Glomerular endothelial cell (primary cell): Measurements from ENCODE around the gene POLR3G. TPM values are rescaled to one million over a fixed set of nuclear protein-coding genes. Genes with fewer than 3 reads are reported as not detected.

Experiments
- DNase-seq: peaks from one replicate; pipeline ENCODE4 v3.0.0-alpha.2; 2011; ENCODE audit warnings: low read depth, low spot score; ENCODE audit errors: extremely low read depth
- total RNA-seq: library from RNA; depleted of rRNA; stranded (reverse); fragments of >200 nt; gene quantifications from 2 replicates; pipeline ENCODE4 v1.2.3, GENCODE V29; 2015

The POLR3G gene
- total RNA-seq, 1 donor from 2014 or later: 7.9 TPM

GRCh38 chr5:90495146-90495545 is 20.5 kb downstream of the POLR3G start:
- no peak for DNase-seq

DNA sequence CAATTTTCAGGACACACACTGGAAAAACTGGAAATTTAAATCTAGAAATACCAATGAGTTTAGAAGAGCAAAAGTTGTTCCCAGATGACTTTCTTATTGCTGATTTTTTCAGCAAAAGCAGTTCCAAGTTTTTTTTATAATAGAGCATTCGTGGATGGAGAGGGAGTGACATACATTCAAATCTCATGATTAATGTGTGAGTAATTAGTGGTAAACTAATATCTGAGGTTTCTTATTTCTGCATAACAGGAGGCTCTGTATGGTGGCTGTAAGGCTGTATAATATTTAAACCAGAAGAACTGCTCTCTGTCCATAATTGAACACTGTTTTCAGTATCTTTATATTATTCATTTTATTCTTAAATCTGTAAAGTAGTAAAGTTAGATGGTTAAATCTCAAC is 28.9 kb downstream of the POLR3G start:
- no peak for DNase-seq

DNA sequence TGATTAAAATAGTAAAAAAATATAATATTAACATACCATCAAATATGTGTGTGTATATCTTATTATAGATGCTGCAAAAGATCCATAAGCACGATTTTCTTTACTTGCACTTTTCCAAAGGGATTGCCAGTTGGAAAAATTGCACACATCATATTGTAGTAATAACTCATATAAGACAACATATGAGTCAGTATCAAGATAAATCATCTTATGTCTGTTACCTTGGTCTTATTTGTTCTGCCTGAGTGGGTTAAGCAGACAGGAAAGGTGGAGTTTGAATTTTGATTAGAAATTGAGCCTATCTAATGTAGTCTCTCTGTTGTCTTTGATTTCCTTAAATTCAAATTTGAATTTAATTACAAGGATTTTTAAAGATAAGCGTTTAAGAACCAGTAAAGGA is 30.1 kb downstream of the POLR3G start:
- no peak for DNase-seq

DNA sequence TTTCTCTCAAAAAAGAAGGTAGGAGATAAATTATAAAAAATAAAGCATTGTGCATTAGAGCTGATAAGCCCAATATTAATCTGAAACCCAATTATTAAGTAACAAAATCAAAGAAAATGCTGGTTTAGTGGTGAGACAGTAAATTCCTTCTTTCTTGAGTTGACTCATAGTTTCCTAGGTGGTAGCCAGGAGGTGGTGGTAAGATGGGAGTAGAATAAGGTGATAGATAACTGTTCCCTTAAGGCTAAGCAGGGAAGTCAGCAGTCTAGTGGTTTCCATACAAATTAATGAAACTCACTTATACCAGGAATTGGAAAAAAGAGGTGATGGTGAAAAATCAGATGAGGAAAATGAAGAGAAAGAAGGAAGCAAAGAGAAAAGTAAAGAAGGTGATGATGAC is 31.6 kb downstream of the POLR3G start:
- no peak for DNase-seq

DNA sequence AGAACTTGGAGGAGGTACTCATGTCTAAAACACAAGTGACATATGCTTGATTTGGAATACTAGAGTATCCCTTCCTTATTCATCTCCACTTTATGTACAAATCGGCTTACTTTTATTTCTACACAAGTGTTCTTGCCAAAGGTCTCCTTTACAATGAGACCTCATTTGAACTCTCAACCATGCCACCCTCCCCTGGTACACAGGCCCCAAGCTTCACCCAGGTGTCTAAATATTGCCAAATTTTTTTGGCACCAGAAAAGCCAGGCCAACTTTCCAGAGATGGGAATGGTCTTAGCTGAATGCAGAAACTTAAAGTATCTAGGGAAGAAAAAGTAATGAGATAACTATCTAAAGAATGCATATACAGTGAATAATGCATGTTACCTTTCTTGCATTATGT is 35.8 kb downstream of the POLR3G start:
- DNase-seq: no peak

DNA sequence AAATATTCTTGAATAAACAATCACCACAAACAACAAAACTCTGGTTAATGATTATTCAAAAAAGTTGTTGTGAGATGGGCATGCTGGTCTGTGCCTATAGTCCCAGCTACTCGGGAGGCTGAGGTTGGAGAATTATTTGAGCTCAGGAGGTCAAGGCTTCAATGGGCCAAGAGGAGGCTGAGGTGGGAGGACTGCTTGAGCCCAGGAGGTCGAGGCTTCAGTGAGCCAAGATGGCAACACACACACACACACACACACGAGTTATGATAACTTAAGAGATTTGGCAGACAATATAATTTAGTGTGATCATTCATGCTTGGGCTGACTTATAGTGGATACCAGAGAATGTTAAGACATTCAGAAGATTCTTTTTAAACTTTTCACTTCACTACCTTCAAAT is 39.9 kb downstream of the POLR3G start:
- DNase-seq: no peak

DNA sequence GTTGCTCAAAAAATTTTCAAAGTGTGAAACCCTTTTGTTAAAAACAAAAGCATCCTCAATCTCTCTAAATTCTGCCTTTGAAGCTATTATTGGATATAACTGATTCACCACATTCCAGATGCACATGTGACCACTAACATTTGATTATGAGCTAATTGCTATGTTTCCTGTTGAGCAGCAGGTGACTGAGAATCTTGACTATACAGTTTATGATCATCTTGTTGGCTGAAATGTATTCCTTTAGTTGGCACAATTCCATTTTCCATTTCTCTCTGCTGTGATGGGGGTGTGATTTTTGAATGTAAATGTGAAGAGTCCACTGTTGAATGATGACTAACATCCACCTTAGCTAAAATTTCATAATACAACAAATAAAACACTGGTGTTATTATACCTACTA is 44.0 kb downstream of the POLR3G start:
- DNase-seq: no peak

DNA sequence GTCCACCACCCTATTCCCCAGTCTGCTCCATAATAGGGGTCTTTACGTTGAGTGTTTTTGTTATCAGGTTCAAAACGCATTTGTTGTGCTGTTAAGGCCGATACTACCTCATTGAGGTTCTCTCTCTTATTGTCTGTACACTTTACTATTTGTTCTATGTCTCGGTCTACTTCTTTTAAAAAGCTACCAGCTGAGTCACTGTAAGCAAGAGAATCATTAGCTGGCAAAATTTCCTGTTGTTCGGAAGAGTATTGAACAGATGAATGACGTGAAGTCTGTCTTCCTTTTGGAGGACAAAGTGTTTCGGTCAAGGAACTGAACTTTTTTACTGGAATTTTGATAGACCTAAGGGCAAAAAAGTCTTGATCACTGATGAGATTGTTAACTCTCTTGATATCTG is 44.4 kb downstream of the POLR3G start:
- peak; percentile 67 for DNase-seq

- no peak for DNase-seq
Observed at GRCh38 chr5:90528601-90529193, 54.0 kb downstream of the POLR3G start.

DNA sequence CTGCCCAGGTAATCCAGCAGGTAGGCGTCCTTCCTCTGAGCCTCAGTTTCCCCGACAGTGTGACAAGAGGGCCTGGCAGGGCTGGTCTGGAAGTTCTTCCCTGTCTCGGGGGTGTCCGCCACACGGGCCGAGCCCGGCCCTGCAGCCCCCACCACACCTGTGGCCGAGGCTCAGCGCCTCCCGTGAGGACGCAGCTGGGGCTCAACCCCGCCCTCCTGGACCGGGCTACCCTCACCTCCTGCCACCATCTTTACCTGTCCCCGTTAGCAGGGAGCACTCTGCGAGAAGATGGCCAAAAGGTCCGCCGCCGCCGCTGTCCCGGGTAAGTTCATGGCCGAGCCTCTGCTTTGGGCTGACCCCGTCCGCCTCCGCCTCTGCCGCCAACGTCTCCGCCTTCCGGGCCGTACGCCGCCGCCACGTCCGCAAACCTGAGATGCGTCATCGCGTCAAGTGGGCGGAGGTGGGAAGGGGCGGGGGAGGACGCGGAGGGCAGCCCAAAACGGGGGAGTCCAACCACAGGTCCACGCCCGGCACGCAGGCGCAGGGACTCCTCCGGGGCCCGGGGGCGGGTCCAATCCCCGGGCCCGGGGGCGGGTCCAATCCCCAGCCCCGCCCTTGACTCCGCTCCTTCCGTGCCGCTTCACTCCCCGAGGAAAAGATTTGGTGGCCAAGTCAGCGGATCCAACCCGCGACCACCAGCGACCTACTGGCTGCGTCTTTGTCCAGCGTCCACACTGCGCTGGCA is 54.7 kb downstream of the POLR3G start, which contains the start of gene LYSMD3:
Gene LYSMD3, minus strand, starts transcription at position 391 of the 745 bp plus-strand sequence. CDS start 4,295 bp downstream, outside the sequence.
- DNase-seq: no peak

DNA sequence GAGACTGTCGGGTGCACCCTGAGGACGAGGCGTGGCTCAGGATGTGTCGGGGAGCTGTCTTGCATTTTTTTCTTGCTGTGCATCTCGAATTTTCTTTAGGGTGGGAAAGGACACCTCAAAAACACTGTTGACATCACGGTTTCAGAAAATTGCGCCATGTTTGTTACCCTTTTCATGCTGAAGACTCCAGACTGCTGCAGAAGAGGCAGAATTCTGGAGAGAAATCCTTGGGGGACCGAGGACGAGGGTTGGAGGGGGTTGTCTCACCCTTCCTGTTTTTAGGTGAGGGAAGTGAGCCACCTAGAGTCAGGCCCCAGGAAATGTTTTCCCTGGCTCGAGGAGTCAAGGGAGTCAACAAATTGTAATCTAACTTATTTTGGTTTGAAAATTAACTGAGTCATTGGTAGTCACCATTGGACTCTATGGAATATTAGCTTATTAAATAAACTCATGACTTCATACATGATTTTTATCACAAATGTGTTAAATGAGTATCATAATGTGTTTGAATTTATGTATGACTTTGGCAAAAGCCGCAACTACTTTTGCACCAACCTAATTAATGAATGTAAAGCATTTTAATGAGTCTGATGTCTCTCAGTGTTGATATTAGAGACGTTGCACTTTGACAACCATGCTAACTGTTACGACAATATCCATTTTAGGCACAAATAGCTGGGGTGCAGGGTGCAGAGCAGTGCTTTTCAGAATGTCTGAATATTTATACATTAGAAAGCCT is 55.4 kb downstream of the POLR3G start:
- no peak for DNase-seq

- DNase-seq: no peak
Observed at GRCh38 chr5:90530736-90531487, 56.2 kb downstream of the POLR3G start.

DNA sequence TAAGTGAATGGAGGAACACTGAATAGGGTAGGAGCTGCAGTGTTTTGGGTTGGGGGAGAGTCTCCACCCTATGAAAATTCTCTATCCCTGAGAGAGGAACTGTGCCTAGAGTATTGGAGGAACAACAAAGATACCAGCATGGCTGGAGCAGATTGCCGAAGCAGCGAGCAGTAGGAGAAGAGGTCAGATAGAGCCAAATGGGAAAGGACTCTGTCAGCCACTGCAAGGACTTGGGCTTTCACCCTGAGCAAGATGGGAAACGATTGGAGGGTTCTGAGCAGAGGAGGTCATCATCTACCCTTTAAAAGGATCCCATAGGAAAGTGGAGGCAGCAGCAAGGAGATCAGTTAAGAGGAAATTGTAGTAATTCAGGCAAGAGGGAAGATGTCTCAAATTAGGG is 59.1 kb downstream of the POLR3G start:
- DNase-seq: no peak

DNA sequence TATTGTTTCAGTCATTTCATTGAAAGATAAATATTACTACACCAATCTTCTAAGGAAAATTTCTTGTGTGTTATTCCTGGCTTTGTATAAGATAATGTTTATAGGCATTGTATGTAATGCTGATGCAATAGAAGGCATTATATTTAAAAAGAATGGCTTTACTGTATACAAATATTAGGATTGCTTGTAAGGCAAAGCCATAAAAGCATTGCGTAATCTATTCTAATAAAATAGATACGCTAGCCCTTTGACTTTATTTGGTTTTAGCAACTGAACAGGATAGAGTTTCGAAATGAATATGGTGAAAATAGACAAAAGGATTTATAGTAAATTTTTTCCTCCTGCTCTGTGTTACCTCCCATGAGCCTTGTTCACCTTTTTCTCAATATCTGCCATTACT is 60.3 kb downstream of the POLR3G start:
- DNase-seq: no peak

DNA sequence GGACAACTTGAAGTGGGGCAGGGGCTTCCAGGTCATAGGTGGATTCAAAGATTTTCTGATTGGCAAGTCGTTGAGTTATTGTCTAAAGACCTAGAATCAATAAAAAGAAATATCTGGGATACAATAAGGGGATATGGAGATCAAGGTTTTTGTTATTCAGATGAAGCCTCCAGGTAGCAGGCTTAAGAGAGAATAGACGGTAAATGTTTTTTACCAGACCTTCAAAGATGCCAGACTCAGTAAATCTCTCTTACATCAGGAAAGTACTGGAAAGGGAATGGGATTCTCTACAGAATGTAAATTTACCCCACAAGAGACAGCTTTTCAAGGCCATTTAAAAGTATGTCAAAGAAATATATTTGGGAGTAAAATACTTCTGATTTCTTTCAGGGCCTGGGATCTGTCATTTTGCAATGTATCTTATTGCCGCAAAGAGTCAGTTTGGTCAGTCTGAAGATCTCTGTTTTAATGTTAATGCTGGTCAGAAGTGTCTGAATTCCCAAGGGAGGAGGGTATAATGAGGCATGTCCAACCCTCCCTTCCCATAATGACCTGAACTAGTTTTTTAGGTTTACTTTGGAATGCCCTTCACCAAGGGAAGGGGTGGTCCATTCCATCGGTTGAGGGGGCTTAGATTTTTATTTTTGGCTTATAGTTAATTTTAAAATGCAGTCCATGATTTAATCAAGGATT is 68.3 kb downstream of the POLR3G start:
- DNase-seq: no peak

GRCh38 chr5:90545511-90545910 is 70.8 kb downstream of the POLR3G start:
- no peak for DNase-seq

DNA sequence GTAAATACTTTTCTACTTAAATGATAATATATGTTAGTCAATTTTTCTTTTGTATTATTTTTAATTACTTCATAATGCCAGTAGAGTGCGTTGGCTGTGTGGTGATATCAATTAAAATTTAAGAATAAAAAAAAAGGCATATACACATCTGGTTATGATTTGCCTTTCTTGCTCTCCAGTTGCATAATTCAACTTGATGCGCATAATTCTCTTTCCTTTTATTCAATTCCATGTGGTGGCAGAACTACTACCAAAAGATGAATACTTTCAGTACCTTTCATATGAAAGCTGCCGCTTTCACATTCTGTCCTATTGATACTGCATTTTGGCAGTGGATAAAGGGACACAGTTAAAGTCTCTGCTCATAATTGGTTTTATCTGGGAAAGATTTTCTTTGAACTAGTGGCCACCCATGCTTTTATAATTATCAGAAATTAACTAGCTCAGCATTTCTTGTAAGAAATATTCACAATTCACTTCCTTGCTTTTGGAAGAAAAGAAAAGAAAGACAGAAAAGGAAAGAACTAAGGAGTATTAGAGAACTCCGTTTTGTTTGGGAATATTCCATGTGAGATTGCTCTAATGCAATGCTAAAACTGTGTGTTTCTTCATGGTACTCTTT is 71.7 kb downstream of the POLR3G start:
- DNase-seq: no peak

DNA sequence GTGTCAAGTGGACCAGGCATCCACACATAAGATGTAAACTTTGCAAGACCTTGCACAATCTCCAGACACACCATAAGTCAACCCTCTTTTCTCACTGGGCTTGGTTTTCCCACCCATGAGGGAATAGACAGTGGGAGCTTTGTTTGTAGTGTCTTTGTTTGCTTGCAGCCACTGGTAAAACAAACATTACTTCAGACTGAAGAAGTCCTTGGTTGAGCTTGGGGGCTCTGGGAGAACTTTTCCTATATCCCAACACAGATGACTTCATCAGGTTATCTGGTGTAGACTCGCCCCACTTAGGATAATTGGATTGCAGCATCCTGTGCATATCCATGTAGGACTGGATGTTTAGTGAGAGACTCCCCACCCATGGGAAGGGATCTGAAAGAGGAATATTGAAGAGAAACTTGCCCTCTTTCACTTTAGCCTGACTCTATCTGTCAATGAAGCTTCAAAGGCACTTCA is 72.4 kb downstream of the POLR3G start:
- DNase-seq: no peak

GRCh38 chr5:90548069-90548593 is 73.5 kb downstream of the POLR3G start:
- no peak for DNase-seq

- DNase-seq: no peak
Observed at GRCh38 chr5:90549223-90549622, 74.6 kb downstream of the POLR3G start.
